ENCODE data around the gene AFF1.
"Not testable (repeated sequence)": the region's sequence is repeated elsewhere in the genome, so short reads cannot be mapped to it uniquely, and the experiment has no call there.

- TF ChIP-seq CTCF (conservative IDR thresholded peaks at IDR 0.05 in 1 of 2, IDR thresholded peaks at IDR 0.05 in 1 of 2; ENCODE audit: extremely low read depth in 1 of 2, insufficient read depth in 1 of 2, low read depth in 1 of 2, low read length in 2 of 2); EZH2 (IDR thresholded peaks at IDR 0.05; ENCODE audit: borderline replicate concordance, low read length): not testable (repeated sequence)
Measured at GRCh38 chr4:86989658-86990057, 54.8 kb downstream of the AFF1 start.

Measured in mammary epithelial cell (primary cell).